HepG2 (cell line): ENCODE measurements around the gene URM1. TPM values are rescaled to one million over a fixed set of nuclear protein-coding genes. Genes with fewer than 3 reads are reported as not detected.
A peak's percentile ranks its signal among the peaks of the same experiment; 100 is the strongest.

ENCODE experiments used
- ARHGAP35 ChIP-seq: sonication (generic); formaldehyde crosslinking; IDR thresholded peaks from 2 replicates; pipeline ENCODE4 v1.9.0; 2022; ENCODE audit warnings: mild to moderate bottlenecking, inconsistent platforms, moderate library complexity, missing genetic modification reagents, borderline replicate concordance
- NCOR1 ChIP-seq: fragments of 200-600 bp; sonication (generic); IDR thresholded peaks from 2 replicates; pipeline ENCODE4 v1.7.0; 2017; ENCODE audit warnings: antibody characterized with exemption, low read length, borderline replicate concordance
- SRSF9 ChIP-seq: fragments of 200-400 bp; formaldehyde crosslinking; IDR thresholded peaks from 2 replicates; pipeline ENCODE4 v1.6.1; 2018; ENCODE audit warnings: borderline replicate concordance, mild to moderate bottlenecking, low read depth, low read length; ENCODE audit not compliant: insufficient read depth, poor library complexity, severe bottlenecking
- XBP1 ChIP-seq: sonication (generic); formaldehyde crosslinking; IDR thresholded peaks from 2 replicates; pipeline ENCODE4 v1.5.0; 2020; ENCODE audit warnings: missing genetic modification reagents
- ZNF296 ChIP-seq: sonication (generic); formaldehyde crosslinking; conservative IDR thresholded peaks from 2 replicates; pipeline ENCODE4 v1.5.0; 2020; ENCODE audit warnings: mild to moderate bottlenecking, missing genetic modification reagents
- ZNF383 ChIP-seq: sonication (generic); formaldehyde crosslinking; IDR thresholded peaks from 2 replicates; pipeline ENCODE4 v1.4.0; 2020; ENCODE audit warnings: missing genetic modification reagents, mild to moderate bottlenecking, borderline replicate concordance
- ZNF44 ChIP-seq: sonication (generic); formaldehyde crosslinking; IDR thresholded peaks from 2 replicates; pipeline ENCODE4 v1.5.1; 2020; ENCODE audit warnings: mild to moderate bottlenecking, missing genetic modification reagents
- ZNF460 ChIP-seq: sonication (generic); formaldehyde crosslinking; IDR thresholded peaks from 2 replicates; pipeline ENCODE4 v1.5.1; 2020; ENCODE audit warnings: missing genetic modification reagents, mild to moderate bottlenecking, borderline replicate concordance
- ZNF713 ChIP-seq: sonication (generic); formaldehyde crosslinking; IDR thresholded peaks from 2 replicates; pipeline ENCODE4 v1.4.0; 2020; ENCODE audit warnings: mild to moderate bottlenecking, missing genetic modification reagents
- ZNF724P ChIP-seq: sonication (generic); formaldehyde crosslinking; IDR thresholded peaks from 2 replicates; pipeline ENCODE4 v1.8.0; 2022; ENCODE audit warnings: missing genetic modification reagents, borderline replicate concordance
- polyA plus RNA-seq, 8 experiments: library from polyadenylated mRNA; depleted of rRNA in 3 of 8; stranded (reverse) in 7 of 8; unstranded in 1 of 8; fragments of >200 nt; fragmentation: Illumina TruSeq in 4 of 8; extraction: Trizol in 4 of 8; gene quantifications; 2 replicates each; pipeline versions ENCODE4 v1.2.1 to v1.2.3, GENCODE V29; 2011 to 2016; ENCODE audit warnings: low read depth in 4 of 8, missing spikeins in 1 of 8, mixed read lengths in 1 of 8; ENCODE audit not compliant: insufficient read depth in 1 of 8
- total RNA-seq, 5 experiments: library from RNA; depleted of rRNA; stranded (reverse); fragments of >200 nt; fragmentation: Illumina TruSeq; extraction: Trizol; gene quantifications; 2 replicates each; pipeline ENCODE4 v1.2.3, GENCODE V29; 2016; ENCODE audit warnings: low read depth in 1 of 5
- TF ChIP-seq, protein P1 (sequence below): sonication (generic); formaldehyde crosslinking; IDR thresholded peaks from 2 replicates; pipeline ENCODE4 v1.4.0; 2020; ENCODE audit warnings: missing genetic modification reagents
- TF ChIP-seq, protein P2 (sequence below): sonication (generic); formaldehyde crosslinking; IDR thresholded peaks from 2 replicates; pipeline ENCODE4 v1.4.0; 2020; ENCODE audit warnings: missing genetic modification reagents, borderline replicate concordance
- TF ChIP-seq, protein P3 (sequence below): sonication (generic); formaldehyde crosslinking; IDR thresholded peaks from 2 replicates; pipeline ENCODE4 v1.5.0; 2020; ENCODE audit warnings: mild to moderate bottlenecking, missing genetic modification reagents, moderate library complexity
- TF ChIP-seq, protein P4 (sequence below): sonication (generic); formaldehyde crosslinking; IDR thresholded peaks from 2 replicates; pipeline ENCODE4 v1.8.0; 2022; ENCODE audit warnings: mild to moderate bottlenecking, missing genetic modification reagents, moderate library complexity
- TF ChIP-seq, protein P5 (sequence below), 2 experiments: fragments of 450-650 bp in 1 of 2; sonication (generic) in 1 of 2; formaldehyde crosslinking; IDR thresholded peaks; 2 replicates each; pipeline versions ENCODE4 v1.5.0 to v1.8.0; 2020 to 2022; ENCODE audit warnings: mild to moderate bottlenecking in 1 of 2, missing genetic modification reagents in 1 of 2
- TF ChIP-seq, protein P6 (sequence below): sonication (generic); formaldehyde crosslinking; IDR thresholded peaks from 2 replicates; pipeline ENCODE4 v1.4.0; 2020; ENCODE audit warnings: mild to moderate bottlenecking, low read depth, missing genetic modification reagents
- TF ChIP-seq, protein P7 (sequence below): sonication (generic); formaldehyde crosslinking; conservative IDR thresholded peaks from 2 replicates; pipeline ENCODE4 v1.4.0; 2020; ENCODE audit warnings: missing genetic modification reagents

The URM1 gene
- total and polyA plus RNA-seq, 2 of the 13 experiments (the other 11 are each of a cell fraction or from before 2014, with no cell fraction given) = 37.1 to 41.3 TPM

DNA sequence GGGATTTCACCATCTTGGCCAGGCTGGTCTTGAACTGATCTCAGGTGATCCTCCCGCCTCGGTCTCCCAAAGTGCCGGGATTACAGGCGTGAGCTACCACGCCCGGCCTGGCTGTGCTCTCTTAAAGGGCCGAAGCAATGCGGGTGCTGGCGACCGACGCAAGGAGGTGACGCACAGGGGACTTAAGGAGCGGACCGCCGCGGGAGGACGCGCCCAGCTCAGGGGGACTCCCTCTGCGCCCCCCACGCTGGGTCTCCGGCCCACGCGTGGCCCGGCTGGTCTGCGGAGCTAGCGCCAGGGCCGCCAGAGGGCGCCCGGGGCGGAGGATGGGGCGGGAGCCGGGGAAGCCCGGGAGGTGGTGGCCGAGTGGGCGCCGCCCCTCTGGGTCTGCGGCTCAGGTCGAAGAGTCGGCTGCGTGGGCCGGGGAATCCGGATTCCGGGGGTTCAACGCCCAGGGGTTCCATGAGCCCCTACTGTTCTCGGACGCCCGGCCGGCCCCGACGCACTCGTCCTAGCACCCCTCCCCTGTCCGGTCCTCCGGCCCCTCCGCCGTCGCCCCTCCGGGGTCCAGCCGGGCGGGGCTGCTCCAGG, 49.0 kb downstream of the URM1 start (continued):
- TF ChIP-seq, protein P1, sequence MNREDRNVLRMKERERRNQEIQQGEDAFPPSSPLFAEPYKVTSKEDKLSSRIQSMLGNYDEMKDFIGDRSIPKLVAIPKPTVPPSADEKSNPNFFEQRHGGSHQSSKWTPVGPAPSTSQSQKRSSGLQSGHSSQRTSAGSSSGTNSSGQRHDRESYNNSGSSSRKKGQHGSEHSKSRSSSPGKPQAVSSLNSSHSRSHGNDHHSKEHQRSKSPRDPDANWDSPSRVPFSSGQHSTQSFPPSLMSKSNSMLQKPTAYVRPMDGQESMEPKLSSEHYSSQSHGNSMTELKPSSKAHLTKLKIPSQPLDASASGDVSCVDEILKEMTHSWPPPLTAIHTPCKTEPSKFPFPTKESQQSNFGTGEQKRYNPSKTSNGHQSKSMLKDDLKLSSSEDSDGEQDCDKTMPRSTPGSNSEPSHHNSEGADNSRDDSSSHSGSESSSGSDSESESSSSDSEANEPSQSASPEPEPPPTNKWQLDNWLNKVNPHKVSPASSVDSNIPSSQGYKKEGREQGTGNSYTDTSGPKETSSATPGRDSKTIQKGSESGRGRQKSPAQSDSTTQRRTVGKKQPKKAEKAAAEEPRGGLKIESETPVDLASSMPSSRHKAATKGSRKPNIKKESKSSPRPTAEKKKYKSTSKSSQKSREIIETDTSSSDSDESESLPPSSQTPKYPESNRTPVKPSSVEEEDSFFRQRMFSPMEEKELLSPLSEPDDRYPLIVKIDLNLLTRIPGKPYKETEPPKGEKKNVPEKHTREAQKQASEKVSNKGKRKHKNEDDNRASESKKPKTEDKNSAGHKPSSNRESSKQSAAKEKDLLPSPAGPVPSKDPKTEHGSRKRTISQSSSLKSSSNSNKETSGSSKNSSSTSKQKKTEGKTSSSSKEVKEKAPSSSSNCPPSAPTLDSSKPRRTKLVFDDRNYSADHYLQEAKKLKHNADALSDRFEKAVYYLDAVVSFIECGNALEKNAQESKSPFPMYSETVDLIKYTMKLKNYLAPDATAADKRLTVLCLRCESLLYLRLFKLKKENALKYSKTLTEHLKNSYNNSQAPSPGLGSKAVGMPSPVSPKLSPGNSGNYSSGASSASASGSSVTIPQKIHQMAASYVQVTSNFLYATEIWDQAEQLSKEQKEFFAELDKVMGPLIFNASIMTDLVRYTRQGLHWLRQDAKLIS (CRISPR knock-in tag) = no peak
- TF ChIP-seq ZNF44 (CRISPR knock-in tag) (no peak), NCOR1 (no peak), ZNF296 (CRISPR knock-in tag) (no peak), ARHGAP35 (no peak), ZNF724P (CRISPR knock-in tag) (no peak), SRSF9 (no peak), ZNF460 (CRISPR knock-in tag) (peak; percentile 49; the same call in 1 of the 2 replicates), ZNF713 (CRISPR knock-in tag) (0 out of 2 replicates have a peak, but pooled peaks have one; percentile 65), XBP1 (CRISPR knock-in tag) (no peak), ZNF383 (CRISPR knock-in tag) (no peak)
- TF ChIP-seq, protein P2, sequence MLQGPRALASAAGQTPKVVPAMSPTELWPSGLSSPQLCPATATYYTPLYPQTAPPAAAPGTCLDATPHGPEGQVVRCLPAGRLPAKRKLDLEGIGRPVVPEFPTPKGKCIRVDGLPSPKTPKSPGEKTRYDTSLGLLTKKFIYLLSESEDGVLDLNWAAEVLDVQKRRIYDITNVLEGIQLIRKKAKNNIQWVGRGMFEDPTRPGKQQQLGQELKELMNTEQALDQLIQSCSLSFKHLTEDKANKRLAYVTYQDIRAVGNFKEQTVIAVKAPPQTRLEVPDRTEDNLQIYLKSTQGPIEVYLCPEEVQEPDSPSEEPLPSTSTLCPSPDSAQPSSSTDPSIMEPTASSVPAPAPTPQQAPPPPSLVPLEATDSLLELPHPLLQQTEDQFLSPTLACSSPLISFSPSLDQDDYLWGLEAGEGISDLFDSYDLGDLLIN (CRISPR knock-in tag) = 0 out of 2 replicates have a peak, but pooled peaks have one; percentile 53
- TF ChIP-seq, protein P3, sequence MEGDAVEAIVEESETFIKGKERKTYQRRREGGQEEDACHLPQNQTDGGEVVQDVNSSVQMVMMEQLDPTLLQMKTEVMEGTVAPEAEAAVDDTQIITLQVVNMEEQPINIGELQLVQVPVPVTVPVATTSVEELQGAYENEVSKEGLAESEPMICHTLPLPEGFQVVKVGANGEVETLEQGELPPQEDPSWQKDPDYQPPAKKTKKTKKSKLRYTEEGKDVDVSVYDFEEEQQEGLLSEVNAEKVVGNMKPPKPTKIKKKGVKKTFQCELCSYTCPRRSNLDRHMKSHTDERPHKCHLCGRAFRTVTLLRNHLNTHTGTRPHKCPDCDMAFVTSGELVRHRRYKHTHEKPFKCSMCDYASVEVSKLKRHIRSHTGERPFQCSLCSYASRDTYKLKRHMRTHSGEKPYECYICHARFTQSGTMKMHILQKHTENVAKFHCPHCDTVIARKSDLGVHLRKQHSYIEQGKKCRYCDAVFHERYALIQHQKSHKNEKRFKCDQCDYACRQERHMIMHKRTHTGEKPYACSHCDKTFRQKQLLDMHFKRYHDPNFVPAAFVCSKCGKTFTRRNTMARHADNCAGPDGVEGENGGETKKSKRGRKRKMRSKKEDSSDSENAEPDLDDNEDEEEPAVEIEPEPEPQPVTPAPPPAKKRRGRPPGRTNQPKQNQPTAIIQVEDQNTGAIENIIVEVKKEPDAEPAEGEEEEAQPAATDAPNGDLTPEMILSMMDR (CRISPR knock-in tag) = peak; percentile 88
- TF ChIP-seq, protein P4, sequence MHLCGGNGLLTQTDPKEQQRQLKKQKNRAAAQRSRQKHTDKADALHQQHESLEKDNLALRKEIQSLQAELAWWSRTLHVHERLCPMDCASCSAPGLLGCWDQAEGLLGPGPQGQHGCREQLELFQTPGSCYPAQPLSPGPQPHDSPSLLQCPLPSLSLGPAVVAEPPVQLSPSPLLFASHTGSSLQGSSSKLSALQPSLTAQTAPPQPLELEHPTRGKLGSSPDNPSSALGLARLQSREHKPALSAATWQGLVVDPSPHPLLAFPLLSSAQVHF (CRISPR knock-in tag) = no peak
- TF ChIP-seq, protein P5, sequence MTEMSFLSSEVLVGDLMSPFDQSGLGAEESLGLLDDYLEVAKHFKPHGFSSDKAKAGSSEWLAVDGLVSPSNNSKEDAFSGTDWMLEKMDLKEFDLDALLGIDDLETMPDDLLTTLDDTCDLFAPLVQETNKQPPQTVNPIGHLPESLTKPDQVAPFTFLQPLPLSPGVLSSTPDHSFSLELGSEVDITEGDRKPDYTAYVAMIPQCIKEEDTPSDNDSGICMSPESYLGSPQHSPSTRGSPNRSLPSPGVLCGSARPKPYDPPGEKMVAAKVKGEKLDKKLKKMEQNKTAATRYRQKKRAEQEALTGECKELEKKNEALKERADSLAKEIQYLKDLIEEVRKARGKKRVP (CRISPR knock-in tag; IDR thresholded peaks at IDR 0.05) = no peak
- TF ChIP-seq, protein P6, sequence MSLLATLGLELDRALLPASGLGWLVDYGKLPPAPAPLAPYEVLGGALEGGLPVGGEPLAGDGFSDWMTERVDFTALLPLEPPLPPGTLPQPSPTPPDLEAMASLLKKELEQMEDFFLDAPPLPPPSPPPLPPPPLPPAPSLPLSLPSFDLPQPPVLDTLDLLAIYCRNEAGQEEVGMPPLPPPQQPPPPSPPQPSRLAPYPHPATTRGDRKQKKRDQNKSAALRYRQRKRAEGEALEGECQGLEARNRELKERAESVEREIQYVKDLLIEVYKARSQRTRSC (CRISPR knock-in tag) = no peak
- TF ChIP-seq, protein P7, sequence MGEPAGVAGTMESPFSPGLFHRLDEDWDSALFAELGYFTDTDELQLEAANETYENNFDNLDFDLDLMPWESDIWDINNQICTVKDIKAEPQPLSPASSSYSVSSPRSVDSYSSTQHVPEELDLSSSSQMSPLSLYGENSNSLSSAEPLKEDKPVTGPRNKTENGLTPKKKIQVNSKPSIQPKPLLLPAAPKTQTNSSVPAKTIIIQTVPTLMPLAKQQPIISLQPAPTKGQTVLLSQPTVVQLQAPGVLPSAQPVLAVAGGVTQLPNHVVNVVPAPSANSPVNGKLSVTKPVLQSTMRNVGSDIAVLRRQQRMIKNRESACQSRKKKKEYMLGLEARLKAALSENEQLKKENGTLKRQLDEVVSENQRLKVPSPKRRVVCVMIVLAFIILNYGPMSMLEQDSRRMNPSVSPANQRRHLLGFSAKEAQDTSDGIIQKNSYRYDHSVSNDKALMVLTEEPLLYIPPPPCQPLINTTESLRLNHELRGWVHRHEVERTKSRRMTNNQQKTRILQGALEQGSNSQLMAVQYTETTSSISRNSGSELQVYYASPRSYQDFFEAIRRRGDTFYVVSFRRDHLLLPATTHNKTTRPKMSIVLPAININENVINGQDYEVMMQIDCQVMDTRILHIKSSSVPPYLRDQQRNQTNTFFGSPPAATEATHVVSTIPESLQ = no peak
